DOHH2 (cell line): Measurements from ENCODE around the gene LAMC3.

ENCODE experiments used
- H3F3A ChIP-seq: fragments of 200-600 bp; sonication (generic), shearing (Covaris generic); 2 replicates; pipeline ENCODE4 v1.6.0; 2016; ENCODE audit warnings: antibody characterized with exemption, mild to moderate bottlenecking; ENCODE audit not compliant: control insufficient read depth, insufficient read depth
- H3K27ac ChIP-seq: fragments of 200-600 bp; sonication (generic); 2 replicates; pipeline ENCODE4 v1.5.1; 2014; ENCODE audit warnings: low read depth, mild to moderate bottlenecking, low read length, moderate library complexity
- H3K27me3 ChIP-seq: fragments of 200-600 bp; sonication (generic); 2 replicates; pipeline ENCODE4 v1.6.1; 2014; ENCODE audit warnings: mild to moderate bottlenecking, low read length, mixed read lengths; ENCODE audit not compliant: control insufficient read depth
- H3K36me3 ChIP-seq: fragments of 200-600 bp; sonication (generic); 2 replicates; pipeline ENCODE4 v1.6.1; 2014; ENCODE audit warnings: mild to moderate bottlenecking, low read length, moderate library complexity, mixed read lengths; ENCODE audit not compliant: control insufficient read depth
- H3K4me1 ChIP-seq: fragments of 200-600 bp; sonication (generic); 2 replicates; pipeline ENCODE4 v1.6.1; 2014; ENCODE audit warnings: mild to moderate bottlenecking, low read length, mixed read lengths; ENCODE audit not compliant: control insufficient read depth
- H3K4me2 ChIP-seq: fragments of 200-600 bp; sonication (generic); 2 replicates; pipeline ENCODE4 v1.6.0; 2014; ENCODE audit warnings: mild to moderate bottlenecking, low read length, moderate library complexity
- H3K4me3 ChIP-seq: fragments of 200-600 bp; sonication (generic); 2 replicates; pipeline ENCODE4 v1.5.1; 2014; ENCODE audit warnings: mild to moderate bottlenecking, low read length, mixed read lengths
- H3K79me2 ChIP-seq: fragments of 200-600 bp; sonication (generic); 2 replicates; pipeline ENCODE4 v1.6.1; 2014; ENCODE audit warnings: mild to moderate bottlenecking, low read length, mixed read lengths; ENCODE audit not compliant: control insufficient read depth
- H3K9me2 ChIP-seq: fragments of 200-600 bp; sonication (generic); replicated peaks from 2 replicates; pipeline ENCODE4 v1.6.1; 2014; ENCODE audit warnings: mild to moderate bottlenecking, low read length, mixed read lengths; ENCODE audit not compliant: control insufficient read depth
- H3K9me3 ChIP-seq: fragments of 200-600 bp; sonication (generic); 2 replicates; pipeline ENCODE4 v1.6.1; 2014; ENCODE audit warnings: antibody characterized with exemption, low read length, mixed read lengths; ENCODE audit not compliant: control insufficient read depth, insufficient read depth
- H4K20me1 ChIP-seq: fragments of 200-600 bp; sonication (generic); 2 replicates; pipeline ENCODE4 v1.6.0; 2014; ENCODE audit warnings: low read depth, mild to moderate bottlenecking, antibody characterized with exemption, low read length, moderate library complexity; ENCODE audit not compliant: control insufficient read depth, insufficient read depth
- CTCF ChIP-seq: fragments of 200-600 bp; sonication (generic); IDR thresholded peaks from one replicate; pipeline ENCODE4 v1.5.1; 2014; ENCODE audit warnings: antibody characterized with exemption, mild to moderate bottlenecking, low read depth, low read length; ENCODE audit not compliant: poor library complexity, severe bottlenecking
- EZH2phosphoT487 ChIP-seq: fragments of 200-600 bp; sonication (generic); IDR thresholded peaks from 2 replicates; pipeline ENCODE4 v1.6.1; 2017; ENCODE audit warnings: borderline replicate concordance, mild to moderate bottlenecking, antibody characterized with exemption, low read length, moderate library complexity, mixed read lengths

The LAMC3 gene

GRCh38 chr9:131082774-131083512, 74.0 kb downstream of the LAMC3 start:
- H3K4me2 ChIP-seq: no peak overlapping the region

GRCh38 chr9:131084661-131085369, 75.8 kb downstream of the LAMC3 start:
- H3K9me2 ChIP-seq: no peaks in the 10 kb centered on the region
- H3K79me2 ChIP-seq: no peaks in the 10 kb centered on the region
- no peaks in the 10 kb centered on the region for H3K36me3 ChIP-seq
- H3K4me3 ChIP-seq: no peak overlapping the region
- no peak overlapping the region for H3K4me2 ChIP-seq
- H3K4me1 ChIP-seq: no peaks in the 10 kb centered on the region
- H3K9me3 ChIP-seq: no peaks in the 10 kb centered on the region
- TF ChIP-seq CTCF: no peak
- TF ChIP-seq EZH2phosphoT487: no peak
- H3F3A ChIP-seq: no peaks in the 10 kb centered on the region
- no peaks in the 10 kb centered on the region for H4K20me1 ChIP-seq
- no peaks in the 10 kb centered on the region for H3K27me3 ChIP-seq
- no peak overlapping the region for H3K27ac ChIP-seq

More at GRCh38 chr9:131082774-131083512, 74.0 kb downstream of the LAMC3 start:
- H3K9me3 ChIP-seq: no peaks in the 10 kb centered on the region
- no peak overlapping the region for H3K27ac ChIP-seq
- H4K20me1 ChIP-seq: no peaks in the 10 kb centered on the region
- H3F3A ChIP-seq: no peaks in the 10 kb centered on the region
- H3K4me3 ChIP-seq: no peak overlapping the region
- no peaks in the 10 kb centered on the region for H3K9me2 ChIP-seq
- no peaks in the 10 kb centered on the region for H3K36me3 ChIP-seq
- H3K79me2 ChIP-seq: no peaks in the 10 kb centered on the region
- TF ChIP-seq CTCF: no peak
- no peak for TF ChIP-seq EZH2phosphoT487
- H3K27me3 ChIP-seq: no peaks in the 10 kb centered on the region
- no peaks in the 10 kb centered on the region for H3K4me1 ChIP-seq

GRCh38 chr9:131085370-131086122, 76.6 kb downstream of the LAMC3 start:
- TF ChIP-seq EZH2phosphoT487 (no peak), CTCF (no peak)
- H3K79me2 ChIP-seq: no peaks in the 10 kb centered on the region
- H4K20me1 ChIP-seq: no peaks in the 10 kb centered on the region
- H3K9me2 ChIP-seq: no peaks in the 10 kb centered on the region
- no peaks in the 10 kb centered on the region for H3K4me1 ChIP-seq
- no peaks in the 10 kb centered on the region for H3K36me3 ChIP-seq
- H3K27ac ChIP-seq: no peak overlapping the region
- no peaks in the 10 kb centered on the region for H3F3A ChIP-seq
- no peaks in the 10 kb centered on the region for H3K9me3 ChIP-seq
- no peak overlapping the region for H3K4me3 ChIP-seq
- H3K4me2 ChIP-seq: no peak overlapping the region
- no peaks in the 10 kb centered on the region for H3K27me3 ChIP-seq
